HL-60 (cell line): ENCODE data around the gene SOCS2.

Experiments
- CTCF ChIP-seq: IDR thresholded peaks from one replicate; pipeline ENCODE4 v1.5.1; 2011; ENCODE audit warnings: low read length, control low read depth, inconsistent platforms; ENCODE audit not compliant: insufficient read depth
- GABPA ChIP-seq: IDR thresholded peaks from 2 replicates; pipeline ENCODE4 v1.6.1; 2012; ENCODE audit warnings: low read depth
- POLR2AphosphoS5 ChIP-seq: IDR thresholded peaks from 2 replicates; pipeline ENCODE4 v1.6.1; 2012; ENCODE audit warnings: low read depth
- REST ChIP-seq: IDR thresholded peaks from 2 replicates; pipeline ENCODE4 v1.6.1; 2012; ENCODE audit warnings: low read depth; ENCODE audit not compliant: insufficient replicate concordance
- SPI1 ChIP-seq: IDR thresholded peaks from 2 replicates; pipeline ENCODE4 v1.6.1; 2012; ENCODE audit warnings: low read depth, mild to moderate bottlenecking, borderline replicate concordance

- TF ChIP-seq CTCF, result no peak
- TF ChIP-seq POLR2AphosphoS5, result no peak
- TF ChIP-seq REST, result no peak
- TF ChIP-seq SPI1, result no peak
- no peak for TF ChIP-seq GABPA
Observed at GRCh38 chr12:93536766-93537488, 35.5 kb upstream of the SOCS2 start.
